KMS-11 (cell line): ENCODE results near the gene ZNF626.
"Not testable (repeated sequence)": the region's sequence is repeated elsewhere in the genome, so short reads cannot be mapped to it uniquely, and the experiment has no call there.

Source experiments
- H2AFZ ChIP-seq: fragments of 200-600 bp; sonication (generic); 2 replicates; pipeline ENCODE4 v1.6.1; 2016; ENCODE audit warnings: antibody characterized with exemption, mixed run types, low read depth
- H3K27ac ChIP-seq: fragments of 200-600 bp; sonication (generic); 2 replicates; pipeline ENCODE4 v1.6.1; 2016; ENCODE audit warnings: mild to moderate bottlenecking, mixed run types
- H3K27me3 ChIP-seq: fragments of 200-600 bp; sonication (generic); 2 replicates; pipeline ENCODE4 v1.6.1; 2017; ENCODE audit warnings: mild to moderate bottlenecking, low read depth, mixed run types, moderate library complexity; ENCODE audit not compliant: insufficient read depth
- H3K36me3 ChIP-seq: fragments of 200-600 bp; sonication (generic); 2 replicates; pipeline ENCODE4 v1.6.1; 2017; ENCODE audit warnings: mild to moderate bottlenecking, mixed run types; ENCODE audit not compliant: insufficient read depth
- H3K4me1 ChIP-seq: fragments of 200-600 bp; sonication (generic); 2 replicates; pipeline ENCODE4 v1.6.1; 2016; ENCODE audit warnings: mild to moderate bottlenecking, low read depth, mixed run types; ENCODE audit not compliant: poor library complexity, severe bottlenecking
- H3K4me2 ChIP-seq: fragments of 200-600 bp; sonication (generic); 2 replicates; pipeline ENCODE4 v1.7.0; 2016; ENCODE audit warnings: mild to moderate bottlenecking, mixed run types
- H3K4me3 ChIP-seq: fragments of 200-600 bp; sonication (generic); IDR thresholded peaks from 2 replicates; pipeline ENCODE4 v1.6.1; 2017; ENCODE audit warnings: low read depth, low read length, mixed read lengths; ENCODE audit not compliant: insufficient read depth
- H3K79me2 ChIP-seq: fragments of 200-600 bp; sonication (generic); 2 replicates; pipeline ENCODE4 v1.6.1; 2016; ENCODE audit warnings: low read depth, mixed run types; ENCODE audit not compliant: insufficient read depth
- H3K9ac ChIP-seq: fragments of 200-600 bp; sonication (generic); 2 replicates; pipeline ENCODE4 v1.6.1; 2016; ENCODE audit warnings: mild to moderate bottlenecking, mixed run types
- H4K20me1 ChIP-seq: fragments of 200-600 bp; sonication (generic); 2 replicates; pipeline ENCODE4 v1.6.1; 2016; ENCODE audit warnings: mild to moderate bottlenecking, mixed run types; ENCODE audit not compliant: insufficient read depth
- CTCF ChIP-seq: fragments of 200-600 bp; sonication (generic); conservative IDR thresholded peaks from 2 replicates; pipeline ENCODE4 v1.6.1; 2017; ENCODE audit warnings: low read depth, mild to moderate bottlenecking, antibody characterized with exemption, low read length, moderate library complexity, mixed read lengths

Gene ZNF626

GRCh38 chr19:20616071-20616470 is 45.3 kb downstream of the ZNF626 start:
- no peak overlapping the region for H2AFZ ChIP-seq
- H3K27ac ChIP-seq = no peak overlapping the region
- no peaks in the 10 kb centered on the region for H4K20me1 ChIP-seq
- H3K79me2 ChIP-seq = no peaks in the 10 kb centered on the region
- H3K9ac ChIP-seq = no peak overlapping the region
- no peak for TF ChIP-seq CTCF
- H3K27me3 ChIP-seq = no peaks in the 10 kb centered on the region
- no peak overlapping the region for H3K4me3 ChIP-seq
- no peaks in the 10 kb centered on the region for H3K4me1 ChIP-seq
- no peaks in the 10 kb centered on the region for H3K36me3 ChIP-seq
- no peak overlapping the region for H3K4me2 ChIP-seq

- H3K4me3 ChIP-seq, H3K9ac ChIP-seq, H2AFZ ChIP-seq, H3K36me3 ChIP-seq, H3K27me3 ChIP-seq, H3K27ac ChIP-seq, H4K20me1 ChIP-seq, H3K4me1 ChIP-seq, H3K79me2 ChIP-seq, H3K4me2 ChIP-seq: not testable (repeated sequence)
Observed at GRCh38 chr19:20614971-20615370, 46.4 kb downstream of the ZNF626 start.

GRCh38 chr19:20612711-20613316 is 48.6 kb downstream of the ZNF626 start:
- Histone ChIP-seq H3K4me2 (no peak overlapping the region), H3K4me3 (no peak overlapping the region), H3K79me2 (no peaks in the 10 kb centered on the region), H3K27me3 (no peaks in the 10 kb centered on the region), H4K20me1 (no peaks in the 10 kb centered on the region), H3K36me3 (no peaks in the 10 kb centered on the region), H2AFZ (no peak overlapping the region), H3K27ac (no peak overlapping the region), H3K9ac (no peak overlapping the region), H3K4me1 (no peaks in the 10 kb centered on the region)
- TF ChIP-seq CTCF = no peak

GRCh38 chr19:20611866-20612265 is 49.5 kb downstream of the ZNF626 start:
- Histone ChIP-seq H3K4me3 (no peak overlapping the region), H3K4me2 (no peak overlapping the region), H2AFZ (no peak overlapping the region), H3K27ac (no peak overlapping the region), H4K20me1 (no peaks in the 10 kb centered on the region), H3K36me3 (no peaks in the 10 kb centered on the region), H3K4me1 (no peaks in the 10 kb centered on the region), H3K9ac (no peak overlapping the region), H3K27me3 (no peaks in the 10 kb centered on the region), H3K79me2 (no peaks in the 10 kb centered on the region)
- no peak for TF ChIP-seq CTCF

- no peaks in the 10 kb centered on the region for H3K36me3 ChIP-seq
- H3K27ac ChIP-seq = no peak overlapping the region
- no peak overlapping the region for H3K4me2 ChIP-seq
- H3K4me1 ChIP-seq = no peaks in the 10 kb centered on the region
- H3K79me2 ChIP-seq = no peaks in the 10 kb centered on the region
- no peak for TF ChIP-seq CTCF
- no peaks in the 10 kb centered on the region for H4K20me1 ChIP-seq
- no peak overlapping the region for H2AFZ ChIP-seq
- H3K9ac ChIP-seq = no peak overlapping the region
- H3K27me3 ChIP-seq = no peaks in the 10 kb centered on the region
- no peak overlapping the region for H3K4me3 ChIP-seq
Observed at GRCh38 chr19:20607943-20608342, 53.4 kb downstream of the ZNF626 start.
